GM18505 (cell line): Measurements from ENCODE around the gene PTPN18.
A peak's percentile ranks its signal among the peaks of the same experiment; 100 is the strongest.
"Not testable (repeated sequence)": the region's sequence is repeated elsewhere in the genome, so short reads cannot be mapped to it uniquely, and the experiment has no call there.

ENCODE experiments used
- ATAC-seq: cut with Tn5 transposase; IDR thresholded peaks from one replicate; pipeline ENCODE4 v1.9.1; 2021; ENCODE audit not compliant: unreplicated experiment
- POLR2A ChIP-seq: IDR thresholded peaks from 4 replicates; pipeline ENCODE4 v1.6.1; 2011; ENCODE audit warnings: borderline replicate concordance; ENCODE audit not compliant: insufficient read depth, insufficient read length; ENCODE audit errors: extremely low read depth

PTPN18 gene

DNA sequence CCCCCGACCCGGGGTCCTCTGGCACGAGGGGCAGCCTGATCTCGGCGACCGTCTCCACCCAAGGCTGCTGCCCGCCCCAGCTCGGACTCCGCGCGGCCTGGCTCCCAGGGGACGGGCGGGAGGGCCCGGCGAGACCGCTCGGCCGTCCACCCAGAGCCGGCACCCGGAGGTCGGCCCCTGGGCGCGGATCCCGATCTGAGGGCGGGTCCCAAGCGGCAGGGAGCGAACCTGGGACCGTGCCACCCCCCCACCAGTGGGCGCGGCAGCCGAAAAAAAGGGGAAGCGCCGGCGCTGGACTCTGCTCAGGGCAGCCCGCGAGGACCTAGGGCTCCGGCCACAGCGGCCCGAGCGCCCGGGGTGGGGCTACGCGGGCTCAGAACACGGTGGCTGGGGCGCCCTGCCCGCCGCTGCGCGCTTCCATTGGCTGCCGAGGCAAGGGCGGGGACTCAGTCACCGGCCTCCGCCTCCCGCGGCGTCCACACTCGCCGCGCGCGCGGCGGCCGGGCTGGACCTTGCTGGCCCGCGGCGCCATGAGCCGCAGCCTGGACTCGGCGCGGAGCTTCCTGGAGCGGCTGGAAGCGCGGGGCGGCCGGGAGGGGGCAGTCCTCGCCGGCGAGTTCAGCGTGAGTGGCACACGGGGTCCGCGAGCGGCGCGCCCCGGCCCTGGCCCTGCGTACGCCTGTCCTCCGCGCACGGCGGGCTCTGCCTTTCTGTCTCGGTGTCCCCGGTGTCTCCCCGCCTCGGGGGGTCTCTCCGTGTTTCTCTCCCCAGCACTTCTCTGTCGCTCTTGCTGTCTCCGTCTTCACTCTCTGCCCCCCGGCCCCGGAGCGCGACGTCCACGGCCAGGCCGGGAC, at the start of gene PTPN18:
Gene PTPN18, plus strand, starts transcription at position 479 of the 854 bp plus-strand sequence. Its CDS starts 52 bp downstream, at position 531.
- peak; percentile 63 for TF ChIP-seq POLR2A
- ATAC-seq, result peak; percentile 78

DNA sequence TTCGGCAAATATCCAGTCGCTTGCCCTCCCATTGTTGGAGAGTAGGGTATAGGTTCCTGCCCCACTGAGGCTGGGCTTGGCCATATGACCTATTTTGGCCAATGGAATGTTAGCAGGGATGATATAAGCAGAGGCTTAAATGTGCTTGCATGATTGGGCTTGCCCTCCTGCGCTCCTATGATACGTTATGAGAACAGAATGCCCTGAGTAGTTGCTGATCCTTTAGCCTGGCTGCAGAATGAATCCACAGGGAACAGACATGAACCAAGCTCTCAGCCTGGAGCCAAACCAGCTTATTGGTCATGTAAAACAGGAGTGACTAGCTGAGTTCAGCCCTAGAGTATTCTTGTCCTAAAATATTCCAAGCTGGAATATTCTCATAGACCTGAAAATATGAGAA, 48.0 kb upstream of the PTPN18 start:
- no peak for TF ChIP-seq POLR2A
- ATAC-seq, result no peak

GRCh38 chr2:130310881-130311280, 45.0 kb upstream of the PTPN18 start:
- no peak for ATAC-seq

GRCh38 chr2:130313812-130314334, 42.0 kb upstream of the PTPN18 start:
- no peak for TF ChIP-seq POLR2A
- ATAC-seq, result no peak

More at GRCh38 chr2:130310881-130311280, 45.0 kb upstream of the PTPN18 start:
- no peak for TF ChIP-seq POLR2A

DNA sequence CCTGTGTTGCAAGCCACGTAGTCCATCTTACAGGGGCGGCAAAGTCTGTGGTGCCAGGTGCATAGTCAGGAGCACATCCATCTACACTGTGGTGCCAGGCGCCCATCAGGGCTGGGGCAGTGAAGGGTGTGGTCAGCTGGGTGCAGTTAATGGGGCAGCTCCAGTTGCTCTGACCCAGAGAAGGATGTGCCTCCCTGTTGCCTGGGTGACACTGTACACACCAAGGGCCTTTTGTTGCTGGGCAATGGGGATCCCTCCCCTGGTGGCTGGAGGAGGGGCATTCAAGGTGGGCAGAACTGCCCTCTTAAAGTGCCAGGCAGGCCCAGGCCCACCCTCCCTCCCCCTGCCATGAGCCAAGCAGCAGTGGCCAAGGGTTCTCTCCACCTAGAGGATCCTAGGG, 41.5 kb upstream of the PTPN18 start:
- TF ChIP-seq POLR2A, result no peak
- no peak for ATAC-seq

DNA sequence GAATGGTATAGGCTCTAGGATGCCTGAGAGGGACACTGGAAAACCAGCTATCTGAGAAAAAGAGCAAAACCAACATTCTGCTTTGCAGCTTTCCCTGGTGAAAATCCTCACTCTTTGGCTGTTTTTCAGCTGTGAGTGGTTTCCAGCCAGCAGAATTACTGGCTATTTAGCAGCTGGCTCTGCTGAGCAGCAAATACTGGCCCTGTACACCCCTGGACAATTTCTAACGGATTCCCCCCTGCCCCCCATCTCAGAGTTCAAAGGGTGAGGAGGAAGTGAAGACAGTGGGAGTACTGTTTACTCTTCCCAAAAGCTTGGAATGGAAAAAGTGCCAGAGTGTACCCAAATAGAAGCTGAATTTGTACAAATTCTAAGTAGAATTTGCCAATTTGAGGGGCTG, 39.3 kb upstream of the PTPN18 start:
- no peak for ATAC-seq
- TF ChIP-seq POLR2A, result no peak

GRCh38 chr2:130318906-130319305, 37.0 kb upstream of the PTPN18 start:
- TF ChIP-seq POLR2A, result no peak
- no peak for ATAC-seq

DNA sequence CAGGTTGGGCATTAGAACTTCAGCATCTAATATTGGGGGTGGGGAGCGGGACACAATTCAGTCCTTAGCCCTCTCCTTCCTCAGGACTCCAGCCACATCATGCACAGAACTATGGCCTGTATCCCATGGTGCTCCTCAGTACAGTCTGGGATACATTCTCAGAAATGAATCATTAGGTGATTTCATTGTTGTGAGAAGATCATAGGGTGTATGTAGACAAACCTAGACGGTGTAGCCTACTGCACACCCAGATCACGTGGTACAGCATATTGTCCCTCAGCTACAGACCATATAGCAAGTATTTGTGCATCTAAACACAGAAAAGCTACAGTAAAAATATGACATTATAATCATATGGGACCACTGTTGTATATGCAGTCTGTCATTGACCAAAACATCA, 36.3 kb upstream of the PTPN18 start:
- ATAC-seq, result no peak
- no peak for TF ChIP-seq POLR2A

- ATAC-seq, result no peak
- TF ChIP-seq POLR2A, result no peak
Observed at GRCh38 chr2:130327703-130328527, 27.9 kb upstream of the PTPN18 start.

GRCh38 chr2:130328710-130329109, 27.1 kb upstream of the PTPN18 start:
- TF ChIP-seq POLR2A, result no peak
- no peak for ATAC-seq

GRCh38 chr2:130332271-130333073, 23.4 kb upstream of the PTPN18 start:
- peak; percentile 74 for ATAC-seq
- no peak for TF ChIP-seq POLR2A

GRCh38 chr2:130333253-130333652, 22.6 kb upstream of the PTPN18 start:
- ATAC-seq, result not testable (repeated sequence)

DNA sequence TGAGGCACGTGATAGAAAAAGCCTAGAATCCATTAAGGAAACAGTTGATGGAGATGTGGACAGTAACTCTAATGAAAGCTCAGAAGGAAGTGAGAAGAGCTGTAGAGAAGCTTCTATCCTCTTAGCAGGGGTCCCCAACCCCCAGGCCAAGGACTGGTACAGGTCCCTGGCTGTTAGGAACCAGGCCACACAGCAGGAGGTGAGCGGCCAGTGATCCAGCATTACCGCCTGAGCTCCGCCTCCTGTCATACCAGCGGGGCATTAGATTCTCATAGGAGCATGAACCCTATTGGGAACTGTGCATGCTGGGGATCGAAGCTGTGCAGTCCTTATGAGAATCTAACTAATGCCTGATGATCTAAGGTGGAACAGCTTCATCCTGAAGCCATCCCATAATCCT, 21.8 kb upstream of the PTPN18 start:
- no peak for ATAC-seq
- TF ChIP-seq POLR2A, result no peak
